ENCODE results near the gene CDK7. TPM values are rescaled to one million over a fixed set of nuclear protein-coding genes. Genes with fewer than 3 reads are reported as not detected.

Gene CDK7
- polyA plus RNA-seq, 1 of the 3 experiments (the other 2 are of a cell fraction), result 44.2 TPM

- Histone ChIP-seq H3K9ac (peak overlapping the region; percentile 45; the same call in 1 of the 2 replicates), H3K9me2 (no peaks in the 10 kb centered on the region), H3K9me3 (no peaks in the 10 kb centered on the region), H4K20me1 (ENCODE audit: insufficient read depth) (no peaks in the 10 kb centered on the region), H3K27me3 (ENCODE audit: insufficient read depth) (no peaks in the 10 kb centered on the region), H3K79me2 (ENCODE audit: insufficient read depth) (no peaks in the 10 kb centered on the region), H3K4me3 (ENCODE audit: low read depth in 2 of 2, low read length in 1 of 2) (no peak overlapping the region), H3K4me1 (ENCODE audit: control insufficient read depth in 1 of 2, insufficient read depth in 2 of 2, low read depth in 1 of 2, low read length in 1 of 2) (peaks cover 7 to 13% of the 10 kb centered on the region in 2 experiments; a peak in 2 of 4 replicates), H3F3A (replicated peaks; ENCODE audit: insufficient read depth) (peaks cover 12% of the 10 kb centered on the region), H2AFZ (ENCODE audit: low read depth) (peak overlapping the region; percentile 91), H3K4me2 (peak overlapping the region; percentile 30; the same call in 1 of the 2 replicates), H3K27ac (ENCODE audit: low read depth in 2 of 2, low read length in 1 of 2) (peak overlapping the region; percentile 47 to 82), H3K36me3 (replicated peaks in 1 of 2; ENCODE audit: control insufficient read depth in 1 of 2, insufficient read depth in 2 of 2, low read length in 1 of 2) (no peaks in the 10 kb centered on the region)
- WGBS (ENCODE audit: low lambda C conversion rate), result 33% methylated on average over 10 of the region's 10 CpGs
- TF ChIP-seq ZBTB33 (IDR thresholded peaks at IDR 0.05; ENCODE audit: borderline replicate concordance, low read depth) (no peak), EP300 (IDR thresholded peaks at IDR 0.05; ENCODE audit: borderline replicate concordance in 1 of 2, low read depth in 1 of 2, low read length in 1 of 2) (no peak), TCF12 (IDR thresholded peaks at IDR 0.05) (peak; percentile 35; the same call in 1 of the 2 replicates), NRF1 (IDR thresholded peaks at IDR 0.05; ENCODE audit: low read depth, low read length) (no peak), RXRA (IDR thresholded peaks at IDR 0.05; ENCODE audit: borderline replicate concordance, low read depth) (no peak), CHD2 (IDR thresholded peaks at IDR 0.05; ENCODE audit: low read length, partially characterized antibody) (no peak), POLR2AphosphoS5 (IDR thresholded peaks at IDR 0.05; ENCODE audit: low read depth, low read length) (no peak), FOSL2 (IDR thresholded peaks at IDR 0.05; ENCODE audit: borderline replicate concordance, low read depth) (peak; percentile 78; the same call in 1 of the 2 replicates), MEF2A (IDR thresholded peaks at IDR 0.05; ENCODE audit: borderline replicate concordance, low read depth) (no peak), NFIC (IDR thresholded peaks at IDR 0.05; ENCODE audit: borderline replicate concordance) (peak; percentile 20; the same call in 1 of the 2 replicates), MAX (IDR thresholded peaks at IDR 0.05; ENCODE audit: low read depth) (peak; percentile 39; the same call in 1 of the 2 replicates), RCOR1 (IDR thresholded peaks at IDR 0.05; ENCODE audit: low read length) (no peak), GABPA (IDR thresholded peaks at IDR 0.05; ENCODE audit: low read depth) (no peak), TEAD4 (IDR thresholded peaks at IDR 0.05; ENCODE audit: borderline replicate concordance, insufficient read depth) (no peak), RAD21 (IDR thresholded peaks at IDR 0.05; ENCODE audit: low read length) (no peak), PBX3 (IDR thresholded peaks at IDR 0.05) (0 out of 2 replicates have a peak, but pooled peaks have one; percentile 30), JUND (IDR thresholded peaks at IDR 0.05) (peak; percentile 70)
- TF ChIP-seq, protein P1, sequence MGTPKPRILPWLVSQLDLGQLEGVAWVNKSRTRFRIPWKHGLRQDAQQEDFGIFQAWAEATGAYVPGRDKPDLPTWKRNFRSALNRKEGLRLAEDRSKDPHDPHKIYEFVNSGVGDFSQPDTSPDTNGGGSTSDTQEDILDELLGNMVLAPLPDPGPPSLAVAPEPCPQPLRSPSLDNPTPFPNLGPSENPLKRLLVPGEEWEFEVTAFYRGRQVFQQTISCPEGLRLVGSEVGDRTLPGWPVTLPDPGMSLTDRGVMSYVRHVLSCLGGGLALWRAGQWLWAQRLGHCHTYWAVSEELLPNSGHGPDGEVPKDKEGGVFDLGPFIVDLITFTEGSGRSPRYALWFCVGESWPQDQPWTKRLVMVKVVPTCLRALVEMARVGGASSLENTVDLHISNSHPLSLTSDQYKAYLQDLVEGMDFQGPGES (IDR thresholded peaks at IDR 0.05; ENCODE audit: low read depth, low read length), result no peak
- TF ChIP-seq, protein P2, sequence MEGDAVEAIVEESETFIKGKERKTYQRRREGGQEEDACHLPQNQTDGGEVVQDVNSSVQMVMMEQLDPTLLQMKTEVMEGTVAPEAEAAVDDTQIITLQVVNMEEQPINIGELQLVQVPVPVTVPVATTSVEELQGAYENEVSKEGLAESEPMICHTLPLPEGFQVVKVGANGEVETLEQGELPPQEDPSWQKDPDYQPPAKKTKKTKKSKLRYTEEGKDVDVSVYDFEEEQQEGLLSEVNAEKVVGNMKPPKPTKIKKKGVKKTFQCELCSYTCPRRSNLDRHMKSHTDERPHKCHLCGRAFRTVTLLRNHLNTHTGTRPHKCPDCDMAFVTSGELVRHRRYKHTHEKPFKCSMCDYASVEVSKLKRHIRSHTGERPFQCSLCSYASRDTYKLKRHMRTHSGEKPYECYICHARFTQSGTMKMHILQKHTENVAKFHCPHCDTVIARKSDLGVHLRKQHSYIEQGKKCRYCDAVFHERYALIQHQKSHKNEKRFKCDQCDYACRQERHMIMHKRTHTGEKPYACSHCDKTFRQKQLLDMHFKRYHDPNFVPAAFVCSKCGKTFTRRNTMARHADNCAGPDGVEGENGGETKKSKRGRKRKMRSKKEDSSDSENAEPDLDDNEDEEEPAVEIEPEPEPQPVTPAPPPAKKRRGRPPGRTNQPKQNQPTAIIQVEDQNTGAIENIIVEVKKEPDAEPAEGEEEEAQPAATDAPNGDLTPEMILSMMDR (IDR thresholded peaks at IDR 0.05), result no peak
- DNase-seq, result peak; percentile 25
- CTCF ChIA-PET, result interaction anchor here (1.4 kb wide), 1 partner anchor 39 kb away, joined by 6 read pairs; no protein-coding TSS in a partner anchor
- POLR2A ChIA-PET, result interaction anchor here (1.2 kb wide), 1 partner anchor 38 kb away, joined by 5 read pairs; the partner anchor contains the start of gene CCDC125
Measured at GRCh38 chr5:69295088-69295754, 60.5 kb downstream of the CDK7 start.

Measured in SK-N-SH (cell line).